HG03520 (cell line): ENCODE results near the gene CLPSL2.
"Not testable (repeated sequence)": the region's sequence is repeated elsewhere in the genome, so short reads cannot be mapped to it uniquely, and the experiment has no call there.

Source experiments
- ATAC-seq: cut with Tn5 transposase; IDR thresholded peaks from one replicate; pipeline ENCODE4 v1.9.1; 2021; ENCODE audit warnings: mild to moderate bottlenecking, moderate library complexity; ENCODE audit not compliant: unreplicated experiment

The CLPSL2 gene

GRCh38 chr6:35776364-35777215, at the start of gene CLPSL2:
CLPSL2 (plus strand) TSS chr6:35776598; CDS start chr6:35776619, 21 bp downstream.
- no peak for ATAC-seq

- peak; percentile 15 for ATAC-seq
Measured at GRCh38 chr6:35727231-35727934, 49.0 kb upstream of the CLPSL2 start.

- peak; percentile 41 for ATAC-seq
Measured at GRCh38 chr6:35727935-35728682, 48.3 kb upstream of the CLPSL2 start.

- ATAC-seq: no peak
Measured at GRCh38 chr6:35728683-35729678, 47.4 kb upstream of the CLPSL2 start.

GRCh38 chr6:35729722-35730121, 46.7 kb upstream of the CLPSL2 start:
- ATAC-seq: no peak

- no peak for ATAC-seq
Measured at GRCh38 chr6:35730745-35731413, 45.5 kb upstream of the CLPSL2 start.

GRCh38 chr6:35731414-35731735, 45.0 kb upstream of the CLPSL2 start:
- ATAC-seq: peak; percentile 37

GRCh38 chr6:35731736-35732532, 44.5 kb upstream of the CLPSL2 start:
- peak; percentile 36 for ATAC-seq

- no peak for ATAC-seq
Measured at GRCh38 chr6:35733633-35734032, 42.8 kb upstream of the CLPSL2 start.

GRCh38 chr6:35734319-35734718, 42.1 kb upstream of the CLPSL2 start:
- not testable (repeated sequence) for ATAC-seq

- ATAC-seq: no peak
Measured at GRCh38 chr6:35735452-35735851, 40.9 kb upstream of the CLPSL2 start.

GRCh38 chr6:35736253-35736894, 40.0 kb upstream of the CLPSL2 start:
- no peak for ATAC-seq

GRCh38 chr6:35736982-35737412, 39.4 kb upstream of the CLPSL2 start, which contains the start of gene ARMC12:
ARMC12 (plus strand) TSS chr6:35737032; CDS start chr6:35737109, 77 bp downstream.
- no peak for ATAC-seq

- ATAC-seq: no peak
Measured at GRCh38 chr6:35737413-35738211, 38.8 kb upstream of the CLPSL2 start.

- no peak for ATAC-seq
Measured at GRCh38 chr6:35739645-35740524, 36.5 kb upstream of the CLPSL2 start.

- ATAC-seq: no peak
Measured at GRCh38 chr6:35742842-35743241, 33.6 kb upstream of the CLPSL2 start.
